C4-2B (cell line): Measurements from ENCODE around the gene SCARB1.

ENCODE experiments used
- CTCF ChIP-seq: fragments of 450-650 bp; conservative IDR thresholded peaks from 2 replicates; pipeline ENCODE4 v1.5.1; 2017; ENCODE audit warnings: mild to moderate bottlenecking
- ZFX ChIP-seq: fragments of 450-650 bp; IDR thresholded peaks from 2 replicates; pipeline ENCODE4 v1.6.1; 2017

- TF ChIP-seq CTCF = no peak
- no peak for TF ChIP-seq ZFX
Observed at GRCh38 chr12:124871297-124871696, 7.6 kb upstream of the SCARB1 start.
